HG02884 (cell line): ENCODE data around the gene MPV17.
"Not testable (repeated sequence)": the region's sequence is repeated elsewhere in the genome, so short reads cannot be mapped to it uniquely, and the experiment has no call there.

Source experiments
- ATAC-seq: cut with Tn5 transposase; IDR thresholded peaks from one replicate; pipeline ENCODE4 v1.9.1; 2021; ENCODE audit warnings: mild to moderate bottlenecking, moderate library complexity; ENCODE audit not compliant: unreplicated experiment

Gene MPV17

DNA sequence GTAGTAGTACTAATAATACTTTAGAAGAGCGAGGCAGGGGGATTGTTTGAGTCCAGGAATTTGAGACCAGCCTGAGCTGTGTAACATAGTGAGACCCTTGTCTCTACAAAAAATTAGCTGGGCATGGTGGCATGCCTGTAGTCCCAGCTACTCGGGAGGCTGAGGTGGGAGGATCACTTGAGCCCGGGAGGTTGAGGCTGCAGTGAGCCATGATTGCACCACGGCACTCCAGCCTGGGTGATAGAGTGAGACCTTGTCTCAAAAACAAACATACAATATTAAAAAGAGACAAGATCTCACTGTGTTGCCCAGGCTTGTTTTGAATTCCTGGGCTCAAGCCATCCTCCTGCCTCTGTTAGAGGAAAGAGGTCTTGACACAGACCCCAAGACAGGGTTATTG, 22.3 kb downstream of the MPV17 start:
- ATAC-seq, result not testable (repeated sequence)

DNA sequence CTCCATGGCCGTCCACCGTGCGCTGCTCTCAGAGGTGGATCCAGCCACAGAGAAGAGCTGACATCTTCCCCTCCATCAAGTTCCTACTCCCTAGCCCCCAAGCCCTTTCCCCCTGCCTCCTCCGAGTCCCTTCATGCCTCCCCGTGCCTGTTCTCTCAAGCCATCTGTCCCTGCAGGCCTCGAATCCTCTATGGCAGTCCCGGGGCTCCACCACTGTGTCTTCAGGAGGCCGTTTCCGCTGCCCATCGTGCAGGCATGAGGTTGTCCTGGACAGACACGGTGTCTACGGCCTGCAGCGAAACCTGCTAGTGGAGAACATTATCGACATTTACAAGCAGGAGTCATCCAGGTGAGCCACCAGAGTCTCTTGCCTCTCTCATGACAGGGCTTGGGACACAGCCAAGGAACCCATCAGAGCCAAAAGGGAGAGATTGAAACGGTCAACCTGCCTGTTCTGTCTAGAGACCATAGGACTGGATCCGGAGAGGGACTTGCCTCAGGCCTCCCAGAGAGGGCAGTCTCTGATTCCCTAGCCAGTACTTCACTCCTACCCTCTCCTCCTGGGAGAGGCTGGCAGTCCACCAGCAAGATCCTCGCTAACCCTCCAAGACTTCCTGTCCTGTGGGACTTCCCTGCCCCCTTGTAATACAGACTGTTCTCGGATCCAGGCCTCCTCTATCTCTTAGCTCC, 24.4 kb downstream of the MPV17 start:
- ATAC-seq, result no peak

DNA sequence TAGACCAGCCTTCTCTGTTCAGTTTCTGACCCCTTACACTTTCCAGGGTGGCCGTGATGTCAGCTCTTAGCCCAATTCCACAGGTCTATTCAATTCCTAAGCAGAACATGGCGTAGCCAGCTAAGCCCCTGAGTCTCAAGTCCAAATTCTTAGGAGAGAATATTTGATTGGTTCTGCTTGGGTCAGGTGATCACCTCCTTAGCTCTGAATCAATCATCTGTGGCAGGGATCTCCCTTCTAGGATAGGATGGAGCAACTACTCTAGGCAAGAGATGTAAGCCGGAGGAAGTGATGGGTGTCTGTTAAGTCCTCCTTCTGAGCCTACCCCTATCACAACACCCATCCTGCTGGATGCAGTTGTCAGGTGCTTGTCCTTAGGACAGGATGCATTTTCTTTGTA, 25.7 kb downstream of the MPV17 start:
- no peak for ATAC-seq

DNA sequence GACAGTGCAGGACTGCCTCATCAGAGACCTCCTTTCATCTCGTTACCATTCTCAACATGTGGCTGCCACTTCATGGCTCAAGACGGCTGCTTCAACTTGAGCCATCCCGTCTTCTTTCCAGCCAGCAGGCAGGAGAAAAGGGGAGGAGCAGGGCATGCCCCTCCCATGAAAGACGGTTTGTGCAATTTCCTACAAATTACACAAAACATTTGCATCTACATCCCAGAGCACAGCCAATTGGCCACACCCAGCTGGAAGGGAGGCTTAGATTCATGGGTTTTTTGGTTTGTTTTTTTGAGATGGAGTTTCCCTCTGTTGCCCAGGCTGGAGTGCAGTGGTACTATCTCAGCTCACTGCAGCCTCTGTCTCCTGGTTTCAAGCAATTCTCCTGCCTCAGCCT, 26.4 kb downstream of the MPV17 start:
- ATAC-seq, result no peak

DNA sequence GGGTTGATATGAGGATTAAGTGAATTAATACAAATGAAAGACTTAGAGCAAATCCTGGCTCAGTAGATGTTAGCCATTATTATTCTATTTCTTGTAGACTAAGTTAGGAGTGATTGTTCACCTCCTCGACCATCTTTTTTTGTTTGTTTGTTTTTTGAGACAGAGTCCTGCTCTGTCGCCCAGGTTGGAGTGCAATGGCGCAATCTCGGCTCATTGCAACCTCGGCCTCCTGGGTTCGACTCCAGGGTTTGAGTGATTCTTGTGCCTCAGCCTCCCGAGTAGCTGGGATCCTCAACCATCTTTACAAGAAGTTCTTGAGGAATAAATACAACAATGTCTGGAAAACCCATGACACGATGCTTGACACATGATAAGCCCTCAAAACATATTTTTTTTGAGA, 28.0 kb downstream of the MPV17 start:
- no peak for ATAC-seq

DNA sequence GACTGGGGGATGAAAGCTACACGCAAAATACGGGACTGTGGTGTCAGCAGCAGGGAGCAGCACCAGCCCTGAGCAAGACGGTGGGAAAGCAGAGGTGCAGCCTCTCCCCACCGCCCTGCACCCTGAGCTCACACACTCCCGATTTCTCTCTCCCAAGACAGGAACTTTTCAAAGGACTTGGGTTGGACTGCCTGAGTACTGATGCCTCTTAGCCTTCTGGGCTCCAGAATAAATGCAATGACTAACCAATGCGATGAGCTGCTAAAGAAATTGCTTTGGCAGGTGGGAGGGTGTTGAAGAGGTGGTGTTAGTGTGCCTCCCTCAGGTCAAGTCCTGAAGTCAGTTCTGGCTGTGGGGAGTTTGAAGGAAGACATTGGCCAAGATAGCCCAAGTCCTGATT, 31.0 kb downstream of the MPV17 start:
- no peak for ATAC-seq

DNA sequence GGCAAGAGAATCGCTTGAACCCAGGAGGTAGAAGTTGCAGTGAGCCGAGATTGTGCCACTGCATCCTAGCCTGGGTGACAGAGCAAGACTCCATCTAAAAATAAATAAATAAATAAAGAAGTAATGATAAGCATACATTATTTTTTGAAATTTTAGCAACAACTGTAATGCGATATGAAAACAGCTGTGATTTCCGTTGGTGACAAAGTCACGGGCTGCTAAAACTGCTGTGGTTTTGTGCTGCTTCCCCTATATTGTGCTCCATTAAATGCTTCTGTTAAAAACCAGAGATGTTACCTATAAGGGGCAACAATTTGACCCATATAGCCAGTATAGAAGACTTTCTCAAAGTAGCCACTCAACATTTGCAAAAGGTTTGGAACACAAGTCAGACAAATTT, 32.3 kb downstream of the MPV17 start:
- ATAC-seq, result no peak

DNA sequence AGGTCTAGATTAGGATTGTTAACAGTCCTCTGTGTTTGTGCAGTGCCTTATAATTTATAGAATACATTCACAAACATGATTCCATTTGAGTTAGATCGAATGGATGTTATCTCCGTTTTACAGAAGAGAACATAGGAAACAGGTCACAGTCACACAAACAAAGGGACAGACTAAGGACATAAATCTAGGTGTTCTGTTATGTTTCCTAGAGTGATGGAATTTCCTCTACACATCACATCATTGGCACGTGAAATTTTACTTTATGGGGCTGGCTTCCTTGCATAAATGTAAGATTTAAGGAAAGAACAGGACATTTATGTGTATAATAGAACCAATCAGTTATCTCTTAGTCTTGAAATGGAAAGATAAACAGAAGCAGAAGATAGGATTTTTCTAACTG, 34.3 kb downstream of the MPV17 start:
- no peak for ATAC-seq

DNA sequence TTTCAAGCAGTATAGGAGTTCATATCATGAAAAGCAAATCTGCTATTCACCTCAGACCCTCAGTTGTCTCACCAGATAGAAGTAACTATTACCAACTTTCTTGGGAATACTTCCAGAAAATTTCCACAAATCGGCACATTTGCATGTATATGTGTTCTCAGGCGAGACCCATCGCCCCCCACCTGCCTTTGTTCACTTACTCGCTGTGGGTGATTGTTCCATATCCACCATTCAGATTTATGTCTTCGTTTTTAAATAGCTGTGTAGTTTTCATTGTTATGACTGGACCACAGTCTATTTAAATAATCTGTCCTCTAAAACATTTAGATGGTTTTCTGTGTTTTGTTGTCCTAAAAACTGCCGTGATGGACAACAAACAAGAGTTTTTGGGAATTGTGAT, 37.4 kb downstream of the MPV17 start:
- no peak for ATAC-seq

DNA sequence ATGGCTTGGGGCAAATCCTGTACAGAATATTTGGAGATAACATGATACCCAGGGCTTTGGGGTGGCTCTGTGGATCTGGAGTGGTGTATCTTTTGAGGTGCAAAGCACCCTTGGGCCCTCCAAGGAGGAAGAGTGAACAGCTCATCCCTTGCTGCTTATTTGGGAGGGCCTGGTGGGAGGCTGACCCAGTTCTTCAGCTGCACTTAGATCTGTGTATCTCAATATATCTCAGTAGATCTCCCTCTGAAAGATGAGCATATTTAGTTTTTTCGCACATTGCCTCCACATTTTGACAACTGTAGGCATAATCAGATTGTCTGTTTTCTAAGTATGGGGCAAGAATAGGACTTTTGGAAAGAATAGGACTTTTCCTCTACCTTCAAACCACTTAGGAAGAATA, 37.9 kb downstream of the MPV17 start:
- no peak for ATAC-seq

DNA sequence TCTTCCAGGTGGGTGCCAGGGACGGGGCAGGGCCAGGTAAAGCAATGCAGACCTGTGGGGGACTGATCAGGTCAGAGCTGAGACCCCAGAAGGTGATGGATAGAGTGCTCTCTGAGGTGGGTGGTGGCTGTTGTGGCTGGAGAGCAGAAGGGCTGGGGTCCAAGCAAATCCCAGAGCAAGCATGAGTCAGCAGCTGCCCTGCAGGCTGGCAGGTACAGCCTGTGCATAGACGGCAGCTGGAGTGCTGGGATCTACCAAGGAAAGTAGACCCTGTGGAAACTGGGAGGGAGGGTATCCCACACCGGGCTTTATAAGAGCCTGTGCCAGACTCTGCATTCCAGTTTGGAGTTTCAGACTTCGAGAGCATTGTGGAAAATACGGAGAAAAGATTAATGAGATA, 40.0 kb downstream of the MPV17 start:
- ATAC-seq, result no peak

DNA sequence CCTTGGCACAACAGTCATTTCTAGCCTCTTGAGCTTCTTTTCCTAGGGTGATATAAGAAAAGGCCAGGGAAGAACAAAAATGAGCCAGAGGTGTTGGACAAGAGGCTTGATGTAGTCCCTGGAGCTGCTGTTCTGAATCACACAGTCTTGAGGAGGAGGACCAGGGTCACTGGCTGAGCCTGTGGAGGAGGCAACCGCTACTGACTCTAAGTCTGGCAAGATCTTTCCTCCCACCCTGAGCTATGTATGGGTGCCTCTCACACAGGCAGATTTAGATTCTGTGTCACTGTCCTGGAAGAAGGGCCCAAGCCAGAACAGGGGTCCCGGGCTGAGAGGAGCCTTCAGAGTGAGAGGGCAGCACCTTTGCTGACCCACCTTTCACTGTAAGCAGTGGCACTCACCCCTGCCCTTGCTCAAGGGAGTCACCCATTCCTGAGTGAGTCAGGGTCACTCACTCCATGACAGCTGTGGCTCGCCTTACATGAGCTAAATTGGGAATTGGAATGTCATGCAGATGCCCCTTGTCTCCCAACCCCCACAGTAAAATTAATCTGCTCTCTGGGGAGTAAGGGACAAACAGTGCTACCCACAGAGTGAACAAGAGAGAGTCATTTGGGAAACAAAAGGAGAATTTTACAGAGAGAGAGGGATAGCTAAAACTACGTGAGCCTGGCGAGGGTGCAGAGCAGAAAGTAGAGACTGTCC, 40.9 kb downstream of the MPV17 start, which contains the start of gene TRIM54:
Gene TRIM54 (plus strand): TSS at position 575 of the 705 bp plus-strand sequence. CDS start 303 bp downstream, outside the sequence.
- ATAC-seq, result no peak

DNA sequence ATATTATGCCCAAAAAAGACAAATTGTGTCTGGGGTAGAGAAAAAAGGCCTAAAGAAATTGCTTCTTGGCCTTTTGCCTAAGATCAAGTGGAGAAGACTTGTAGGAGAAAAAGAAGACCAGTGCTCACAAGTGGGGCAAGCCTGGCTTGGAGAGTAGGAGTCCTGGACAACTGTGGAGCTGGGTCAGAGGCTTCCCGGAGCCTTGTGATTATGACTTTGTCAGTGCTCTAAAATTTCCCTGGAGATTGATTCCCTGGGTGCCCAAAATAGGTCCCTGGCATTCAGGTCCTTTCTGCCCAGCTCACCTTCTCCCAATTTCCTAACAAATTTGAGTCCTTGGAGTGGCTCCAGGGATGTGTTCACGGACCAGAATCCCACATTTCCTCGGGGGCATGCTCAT, 41.5 kb downstream of the MPV17 start:
- no peak for ATAC-seq

DNA sequence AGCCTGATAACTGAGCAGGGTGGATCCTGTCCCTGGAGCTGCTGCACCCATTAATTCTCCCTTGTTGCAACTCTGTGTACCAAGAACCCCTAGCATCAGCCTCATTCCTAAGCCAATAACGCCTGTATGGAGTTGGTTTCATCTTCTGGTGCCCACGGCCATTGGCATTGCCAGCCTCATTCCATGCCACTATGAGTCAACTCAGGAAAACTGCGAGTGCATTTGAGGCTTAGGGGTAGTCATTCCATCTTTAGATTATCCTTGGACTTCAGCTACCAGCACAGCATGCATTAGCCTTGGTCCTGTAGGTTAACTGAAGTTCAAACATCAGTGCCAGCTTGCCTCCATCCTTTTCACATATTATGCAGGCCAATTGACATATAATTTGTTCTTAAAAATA, 42.1 kb downstream of the MPV17 start:
- ATAC-seq, result no peak

DNA sequence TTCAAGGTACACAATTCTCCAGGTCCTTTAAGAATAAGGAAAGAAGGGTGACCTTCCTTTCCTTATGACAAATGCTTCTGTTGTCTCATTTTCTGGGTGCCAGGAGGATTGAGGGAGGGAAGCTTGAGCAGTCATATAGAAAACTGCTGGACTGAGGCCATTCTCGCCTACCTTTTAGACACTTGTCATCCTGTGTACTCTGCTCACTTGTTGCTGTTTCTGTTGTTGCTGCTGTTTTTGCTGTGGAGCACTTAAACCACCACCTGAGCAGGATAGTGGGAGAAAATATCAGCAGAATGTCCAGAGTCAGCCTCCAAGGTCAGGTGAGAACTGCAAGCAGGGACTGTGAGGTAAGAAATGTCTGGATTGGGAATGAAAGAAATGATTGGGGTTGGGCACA, 44.9 kb downstream of the MPV17 start:
- ATAC-seq, result no peak

DNA sequence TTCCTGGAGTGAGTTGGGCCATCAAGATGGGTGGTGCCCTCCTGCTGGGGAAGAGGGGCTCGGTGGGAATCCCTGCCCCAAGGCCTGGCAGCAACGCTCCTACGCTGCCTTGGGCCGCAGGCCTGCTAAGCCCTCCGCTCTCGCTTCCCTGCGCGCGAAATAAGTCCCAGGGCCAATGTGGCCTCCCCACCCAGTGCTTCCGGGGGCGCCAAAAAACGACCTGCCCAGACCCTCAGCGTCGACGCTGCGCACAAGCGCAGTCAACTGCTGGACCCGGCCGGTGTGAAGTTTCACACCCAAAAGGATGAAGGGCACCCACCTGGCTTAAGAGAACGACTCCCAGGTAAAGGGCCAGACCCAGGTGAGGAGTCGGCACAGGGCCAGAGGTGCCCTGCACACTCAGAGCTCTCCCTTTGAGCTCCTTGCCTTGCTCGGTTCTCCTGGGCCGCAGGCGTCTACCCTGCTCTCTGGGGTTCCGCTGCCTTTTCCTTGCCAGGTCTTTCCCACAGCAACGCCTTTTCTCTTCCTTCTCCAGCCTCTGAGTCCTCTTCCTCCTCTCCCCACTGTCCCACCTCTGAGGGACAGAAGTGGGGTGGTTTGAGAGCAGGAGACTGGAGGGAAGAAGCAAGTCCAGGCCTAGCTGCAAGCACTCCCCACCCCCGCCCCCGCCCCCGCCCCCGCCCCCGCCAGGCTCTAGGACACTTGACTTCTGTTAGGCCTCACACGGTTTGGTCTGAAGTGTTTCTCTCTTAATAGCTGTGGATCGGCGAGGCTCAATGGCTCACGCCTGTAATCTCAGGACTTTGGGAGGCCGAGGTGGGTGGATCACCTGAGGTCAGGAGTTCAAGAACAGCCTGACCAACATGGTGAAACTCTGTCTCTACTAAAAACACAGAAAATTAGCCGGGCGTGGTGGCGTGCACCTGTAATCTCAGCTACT, 47.4 kb downstream of the MPV17 start, which contains the start of gene DNAJC5G:
Gene DNAJC5G (plus strand): TSS at position 223 of the 940 bp plus-strand sequence. CDS start 1,296 bp downstream, outside the sequence.
- ATAC-seq, result no peak

DNA sequence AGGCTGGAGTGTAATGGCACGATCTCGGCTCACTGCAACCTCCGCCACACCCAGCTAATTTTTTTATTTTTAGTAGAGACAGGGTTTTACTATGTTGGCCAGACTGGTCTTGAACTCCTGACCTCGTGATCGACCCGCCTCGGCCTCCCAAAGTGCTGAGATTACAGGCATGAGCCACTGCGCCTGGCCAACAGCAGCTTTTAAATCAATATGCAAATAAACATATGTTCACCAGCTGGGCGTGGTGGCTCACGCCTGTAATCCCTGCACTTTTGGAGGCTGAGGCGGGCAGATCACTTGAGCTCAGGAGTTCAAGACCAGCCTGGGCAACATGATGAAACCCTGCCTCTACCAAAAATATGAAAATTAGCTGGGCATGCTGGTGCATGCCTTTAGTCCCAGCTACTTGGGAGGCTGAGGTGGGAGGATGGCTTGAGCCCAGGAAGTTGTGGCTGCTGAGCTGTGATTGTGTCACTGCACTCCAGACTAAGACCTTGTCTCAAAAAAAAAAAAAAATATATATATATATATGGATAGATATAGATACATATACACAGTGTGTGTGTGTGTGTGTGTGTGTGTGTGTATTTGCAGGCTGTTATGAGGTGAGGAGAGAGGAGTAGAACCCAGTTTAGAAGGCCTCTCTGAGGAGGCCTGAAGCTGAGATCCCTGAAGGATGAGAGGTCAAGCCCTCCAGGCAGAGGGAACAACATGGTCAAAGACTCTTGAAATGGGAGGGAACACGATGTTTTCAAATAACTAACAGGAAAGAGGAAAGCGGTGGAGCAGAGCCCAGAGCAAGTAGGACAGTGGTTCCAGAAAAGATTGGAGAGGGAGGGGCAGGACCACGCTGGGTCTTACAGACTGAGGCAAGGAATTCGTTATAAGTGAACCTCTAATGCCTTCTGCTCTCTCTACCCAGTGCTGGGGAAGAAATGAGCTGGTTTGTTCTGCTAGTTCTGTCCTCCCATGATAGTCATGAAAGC, 50.1 kb downstream of the MPV17 start:
- not testable (repeated sequence) for ATAC-seq

DNA sequence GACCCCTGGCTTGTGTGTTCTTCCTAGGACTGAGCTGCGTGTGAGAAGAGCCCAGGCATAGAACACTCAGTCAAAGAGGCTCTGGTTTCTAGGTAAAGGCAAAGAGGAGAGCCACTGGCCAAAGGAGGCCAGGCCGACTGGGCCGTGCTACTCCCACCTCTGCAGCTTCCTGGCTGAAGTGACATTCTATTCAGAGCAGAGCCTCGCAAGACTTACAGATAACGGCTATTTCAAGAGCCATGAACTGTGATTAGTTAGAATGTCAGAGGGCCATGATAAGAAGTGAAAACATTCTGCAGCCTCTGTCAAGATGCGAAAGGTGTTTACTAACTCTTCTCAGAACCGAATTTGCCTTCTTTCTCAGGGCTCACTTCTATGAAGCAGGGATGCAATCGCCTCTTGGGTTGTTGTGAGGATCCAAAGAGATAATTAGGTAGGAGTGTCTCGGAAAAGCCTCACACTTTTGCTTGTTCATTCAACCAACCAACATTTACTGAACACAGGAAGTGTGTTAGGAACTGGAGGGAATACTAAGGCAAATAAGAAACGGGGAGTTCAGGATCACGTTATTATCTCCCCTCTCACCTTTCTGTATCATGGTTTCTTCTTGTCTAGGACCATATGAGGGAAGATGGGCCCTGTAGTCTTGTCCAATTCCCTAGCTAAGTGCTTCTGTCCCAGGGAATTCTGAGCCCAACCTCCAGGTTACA, 51.1 kb downstream of the MPV17 start:
- ATAC-seq, result no peak

DNA sequence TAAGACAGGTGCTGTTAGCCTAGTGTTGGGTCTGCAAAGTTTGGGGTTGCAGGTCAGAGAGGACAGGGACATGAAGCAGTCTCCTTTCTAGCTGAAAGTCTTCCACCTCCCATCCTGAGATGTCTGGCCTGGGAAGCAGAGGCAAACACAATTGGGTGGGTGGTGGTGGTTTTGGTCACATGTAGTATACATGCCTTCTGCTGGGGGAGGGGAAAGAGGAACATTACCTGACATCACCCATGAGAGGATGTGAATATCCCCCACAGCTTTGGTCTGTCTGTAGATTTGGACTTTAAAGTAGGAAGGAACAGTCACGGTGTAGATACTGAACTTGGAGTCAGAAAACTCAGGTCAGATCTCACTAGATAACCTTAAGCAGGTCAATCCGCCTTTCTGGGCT, 52.2 kb downstream of the MPV17 start:
- ATAC-seq, result no peak

DNA sequence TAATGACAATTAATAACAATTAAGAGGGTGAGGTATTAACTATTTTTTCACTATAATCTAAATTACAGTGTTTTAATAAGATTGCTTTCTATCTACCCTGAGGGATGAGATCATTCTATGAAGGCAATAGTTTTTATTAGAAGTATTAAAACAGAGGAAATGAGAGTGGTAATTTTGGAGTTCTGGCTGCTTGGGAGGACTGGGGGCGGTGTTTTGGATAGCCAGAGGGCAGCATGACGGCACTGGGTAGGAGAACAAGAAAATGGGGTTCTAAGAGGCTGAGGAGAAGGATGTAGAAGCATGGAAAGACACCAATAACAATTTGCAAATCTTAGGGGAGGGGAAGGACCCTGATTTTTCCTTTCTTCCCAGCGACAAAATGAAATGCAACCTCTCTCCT, 52.8 kb downstream of the MPV17 start:
- no peak for ATAC-seq
